Measurements from ENCODE around the gene DEXI. TPM values are rescaled to one million over a fixed set of nuclear protein-coding genes. Genes with fewer than 3 reads are reported as not detected.

The DEXI gene
- total and polyA plus RNA-seq, 2 of the 13 experiments (the other 11 are each of a cell fraction or from before 2014, with no cell fraction given), result 51.5 to 70.4 TPM

DNA sequence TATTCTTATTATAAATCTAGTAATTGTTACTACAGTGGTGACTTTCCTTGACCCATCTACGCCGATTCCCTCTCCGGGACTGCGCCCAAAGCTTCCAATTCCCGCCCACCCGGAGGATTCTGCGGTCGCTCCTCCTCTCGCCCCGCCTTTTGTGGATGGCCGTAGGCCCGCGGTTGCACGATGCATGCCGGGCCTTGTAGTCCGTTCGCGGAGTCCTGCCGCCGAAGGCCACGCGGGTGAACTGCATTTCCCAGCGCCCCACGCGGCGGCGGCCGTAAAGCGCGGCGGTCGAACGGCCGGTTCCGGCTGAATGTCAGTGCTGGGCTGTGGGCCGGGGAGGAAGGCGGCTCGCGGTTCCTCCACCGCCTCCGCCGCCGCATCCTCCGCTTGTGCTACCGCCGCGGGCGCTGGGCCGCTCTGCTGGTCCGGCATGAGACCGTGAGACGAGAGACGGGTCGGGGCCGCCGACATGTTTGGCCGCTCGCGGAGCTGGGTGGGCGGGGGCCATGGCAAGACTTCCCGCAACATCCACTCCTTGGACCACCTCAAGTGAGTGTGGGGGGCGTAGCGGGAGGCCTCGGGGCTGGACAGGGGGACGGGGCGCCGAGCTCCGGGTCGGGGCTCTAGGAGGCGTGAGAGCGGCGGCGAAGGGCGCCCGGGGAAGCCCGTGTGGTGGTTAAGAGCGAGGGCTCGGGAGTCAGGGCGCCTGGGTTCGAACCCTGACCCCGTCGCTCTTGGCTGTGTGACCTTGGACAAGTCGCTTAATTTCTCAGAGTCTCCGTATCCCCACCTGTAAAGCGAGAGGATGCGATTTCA is 2.2 kb upstream of the DEXI start, which contains the start of gene CLEC16A (continued):
- TF ChIP-seq, protein P1, sequence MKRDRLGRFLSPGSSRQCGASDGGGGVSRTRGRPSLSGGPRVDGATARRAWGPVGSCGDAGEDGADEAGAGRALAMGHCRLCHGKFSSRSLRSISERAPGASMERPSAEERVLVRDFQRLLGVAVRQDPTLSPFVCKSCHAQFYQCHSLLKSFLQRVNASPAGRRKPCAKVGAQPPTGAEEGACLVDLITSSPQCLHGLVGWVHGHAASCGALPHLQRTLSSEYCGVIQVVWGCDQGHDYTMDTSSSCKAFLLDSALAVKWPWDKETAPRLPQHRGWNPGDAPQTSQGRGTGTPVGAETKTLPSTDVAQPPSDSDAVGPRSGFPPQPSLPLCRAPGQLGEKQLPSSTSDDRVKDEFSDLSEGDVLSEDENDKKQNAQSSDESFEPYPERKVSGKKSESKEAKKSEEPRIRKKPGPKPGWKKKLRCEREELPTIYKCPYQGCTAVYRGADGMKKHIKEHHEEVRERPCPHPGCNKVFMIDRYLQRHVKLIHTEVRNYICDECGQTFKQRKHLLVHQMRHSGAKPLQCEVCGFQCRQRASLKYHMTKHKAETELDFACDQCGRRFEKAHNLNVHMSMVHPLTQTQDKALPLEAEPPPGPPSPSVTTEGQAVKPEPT (CRISPR knock-in tag; IDR thresholded peaks at IDR 0.05; ENCODE audit: low read depth), result peak; percentile 81
- TF ChIP-seq, protein P2, sequence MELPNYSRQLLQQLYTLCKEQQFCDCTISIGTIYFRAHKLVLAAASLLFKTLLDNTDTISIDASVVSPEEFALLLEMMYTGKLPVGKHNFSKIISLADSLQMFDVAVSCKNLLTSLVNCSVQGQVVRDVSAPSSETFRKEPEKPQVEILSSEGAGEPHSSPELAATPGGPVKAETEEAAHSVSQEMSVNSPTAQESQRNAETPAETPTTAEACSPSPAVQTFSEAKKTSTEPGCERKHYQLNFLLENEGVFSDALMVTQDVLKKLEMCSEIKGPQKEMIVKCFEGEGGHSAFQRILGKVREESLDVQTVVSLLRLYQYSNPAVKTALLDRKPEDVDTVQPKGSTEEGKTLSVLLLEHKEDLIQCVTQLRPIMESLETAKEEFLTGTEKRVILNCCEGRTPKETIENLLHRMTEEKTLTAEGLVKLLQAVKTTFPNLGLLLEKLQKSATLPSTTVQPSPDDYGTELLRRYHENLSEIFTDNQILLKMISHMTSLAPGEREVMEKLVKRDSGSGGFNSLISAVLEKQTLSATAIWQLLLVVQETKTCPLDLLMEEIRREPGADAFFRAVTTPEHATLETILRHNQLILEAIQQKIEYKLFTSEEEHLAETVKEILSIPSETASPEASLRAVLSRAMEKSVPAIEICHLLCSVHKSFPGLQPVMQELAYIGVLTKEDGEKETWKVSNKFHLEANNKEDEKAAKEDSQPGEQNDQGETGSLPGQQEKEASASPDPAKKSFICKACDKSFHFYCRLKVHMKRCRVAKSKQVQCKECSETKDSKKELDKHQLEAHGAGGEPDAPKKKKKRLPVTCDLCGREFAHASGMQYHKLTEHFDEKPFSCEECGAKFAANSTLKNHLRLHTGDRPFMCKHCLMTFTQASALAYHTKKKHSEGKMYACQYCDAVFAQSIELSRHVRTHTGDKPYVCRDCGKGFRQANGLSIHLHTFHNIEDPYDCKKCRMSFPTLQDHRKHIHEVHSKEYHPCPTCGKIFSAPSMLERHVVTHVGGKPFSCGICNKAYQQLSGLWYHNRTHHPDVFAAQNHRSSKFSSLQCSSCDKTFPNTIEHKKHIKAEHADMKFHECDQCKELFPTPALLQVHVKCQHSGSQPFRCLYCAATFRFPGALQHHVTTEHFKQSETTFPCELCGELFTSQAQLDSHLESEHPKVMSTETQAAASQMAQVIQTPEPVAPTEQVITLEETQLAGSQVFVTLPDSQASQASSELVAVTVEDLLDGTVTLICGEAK (IDR thresholded peaks at IDR 0.05), result no peak
- TF ChIP-seq, protein P2 (CRISPR knock-in tag; IDR thresholded peaks at IDR 0.05), result peak; percentile 92
- TF ChIP-seq RAD21 (CRISPR knock-in tag; IDR thresholded peaks at IDR 0.05) (peak; percentile 70; the same call in 1 of the 2 replicates), SMYD3 (CRISPR knock-in tag; IDR thresholded peaks at IDR 0.05) (no peak), KDM5A (IDR thresholded peaks at IDR 0.05; ENCODE audit: borderline replicate concordance, low read length) (peak; percentile 75; the same call in 1 of the 2 replicates), ZNF772 (CRISPR knock-in tag; IDR thresholded peaks at IDR 0.05) (peak; percentile 98), GATA4 (IDR thresholded peaks at IDR 0.05; ENCODE audit: borderline replicate concordance, low read depth) (peak; percentile 67; the same call in 1 of the 2 replicates), CBX5 (CRISPR knock-in tag; IDR thresholded peaks at IDR 0.05; ENCODE audit: borderline replicate concordance) (peak; percentile 98), ZNF761 (CRISPR knock-in tag; conservative IDR thresholded peaks at IDR 0.05) (0 out of 2 replicates have a peak, but pooled peaks have one; percentile 38), PHB2 (IDR thresholded peaks at IDR 0.05; ENCODE audit: partially characterized antibody) (no peak), ZNF589 (CRISPR knock-in tag; conservative IDR thresholded peaks at IDR 0.05) (no peak), SOX13 (IDR thresholded peaks at IDR 0.05) (peak; percentile 38; the same call in 1 of the 2 replicates), SOX13 (CRISPR knock-in tag; conservative IDR thresholded peaks at IDR 0.05 in 1 of 2, IDR thresholded peaks at IDR 0.05 in 1 of 2) (peak in 1 of 2 experiments; percentile 63; a peak in 2 of 4 replicates), TBX2 (CRISPR knock-in tag; IDR thresholded peaks at IDR 0.05; ENCODE audit: borderline replicate concordance) (peak; percentile 96)
